SK-N-SH (cell line): ENCODE results near the gene KLHL35.

ENCODE experiments used
- CTCF ChIP-seq: fragments of 200-600 bp; sonication (generic); IDR thresholded peaks from 2 replicates; pipeline ENCODE4 v1.6.1; 2017; ENCODE audit warnings: antibody characterized with exemption, mild to moderate bottlenecking, moderate library complexity
- MXI1 ChIP-seq: IDR thresholded peaks from 2 replicates; pipeline ENCODE4 v1.6.1; 2012; ENCODE audit warnings: mild to moderate bottlenecking, low read depth, low read length, improper control_type of control experiment
- TAF1 ChIP-seq: IDR thresholded peaks from 2 replicates; pipeline ENCODE4 v1.6.1; 2012; ENCODE audit warnings: low read depth, mild to moderate bottlenecking, low read length, moderate library complexity, borderline replicate concordance

- no peak for TF ChIP-seq CTCF
- no peak for TF ChIP-seq TAF1
- TF ChIP-seq MXI1 = no peak
These were observed 30.0 kb downstream of the KLHL35 start for GRCh38 chr11:75403037-75403436.
